WTC11 (cell line): ENCODE measurements around the gene ECHDC3. TPM values are rescaled to one million over a fixed set of nuclear protein-coding genes. Genes with fewer than 3 reads are reported as not detected.

Experiments
- ATAC-seq: fragments of 200-7000 bp; cut with Tn5 transposase; 2 replicates; pipeline ENCODE4 v1.10.0; 2021; ENCODE audit warnings: mild to moderate bottlenecking, moderate library complexity
- CTCF ChIA-PET: fragments of 300-600 bp; sonication (Branson Sonifier 250); formaldehyde crosslinking; loops from one replicate; lab custom pipeline; 2021; ENCODE audit warnings: antibody characterized with exemption; lab: Charles Lee
- POLR2A ChIA-PET: fragments of 350-600 bp; sonication (Branson Sonifier 250); formaldehyde crosslinking; loops from one replicate; lab custom pipeline; 2021; ENCODE audit warnings: antibody characterized with exemption; lab: Charles Lee
- DNase-seq: peaks from one replicate; pipeline ENCODE4 v3.0.0; 2021; ENCODE audit warnings: low spot score
- H3K27ac Mint-ChIP-seq: 2 replicates; pipeline ENCODE4 v1.8.0; 2021; ENCODE audit warnings: mixed read lengths
- H3K27me3 Mint-ChIP-seq: 2 replicates; pipeline ENCODE4 v1.8.0; 2021; ENCODE audit warnings: low read depth, mild to moderate bottlenecking, moderate library complexity, mixed read lengths
- H3K36me3 Mint-ChIP-seq: 2 replicates; pipeline ENCODE4 v1.8.0; 2021; ENCODE audit warnings: mixed read lengths
- H3K4me1 Mint-ChIP-seq: 2 replicates; pipeline ENCODE4 v1.8.0; 2022; ENCODE audit warnings: mixed read lengths
- H3K4me3 Mint-ChIP-seq: 2 replicates; pipeline ENCODE4 v1.8.0; 2021; ENCODE audit warnings: mild to moderate bottlenecking, moderate library complexity, mixed read lengths
- H3K9me3 Mint-ChIP-seq: 2 replicates; pipeline ENCODE4 v1.8.0; 2021; ENCODE audit warnings: mixed read lengths
- CREB1 ChIP-seq: sonication (generic); formaldehyde crosslinking; IDR thresholded peaks from 2 replicates; pipeline ENCODE4 v1.8.0; 2023; ENCODE audit warnings: mild to moderate bottlenecking, missing genetic modification reagents
- FOXP1 ChIP-seq: sonication (generic); formaldehyde crosslinking; IDR thresholded peaks from 2 replicates; pipeline ENCODE4 v1.8.0; 2022; ENCODE audit warnings: missing genetic modification reagents, mild to moderate bottlenecking, moderate library complexity, borderline replicate concordance
- KAT7 ChIP-seq: sonication (generic); formaldehyde crosslinking; IDR thresholded peaks from 2 replicates; pipeline ENCODE4 v1.8.1; 2023; ENCODE audit warnings: missing genetic modification reagents, mild to moderate bottlenecking, borderline replicate concordance
- NFATC4 ChIP-seq: fragments of 250-450 bp; sonication (Bioruptor Pico); IDR thresholded peaks from 2 replicates; pipeline ENCODE4 v1.9.0; 2021; ENCODE audit warnings: mild to moderate bottlenecking
- TCF7 ChIP-seq: sonication (generic); formaldehyde crosslinking; IDR thresholded peaks from 2 replicates; pipeline ENCODE4 v1.8.0; 2022; ENCODE audit warnings: mild to moderate bottlenecking, low read depth, missing genetic modification reagents, moderate library complexity
- ZBTB21 ChIP-seq: sonication (generic); formaldehyde crosslinking; IDR thresholded peaks from 2 replicates; pipeline ENCODE4 v1.8.1; 2023; ENCODE audit warnings: mild to moderate bottlenecking, missing genetic modification reagents, borderline replicate concordance
- ZNF138 ChIP-seq: sonication (generic); formaldehyde crosslinking; conservative IDR thresholded peaks from 2 replicates; pipeline ENCODE4 v1.8.1; 2022; ENCODE audit warnings: mild to moderate bottlenecking, moderate library complexity, missing genetic modification reagents
- ZNF219 ChIP-seq: sonication (generic); formaldehyde crosslinking; IDR thresholded peaks from 2 replicates; pipeline ENCODE4 v1.8.0; 2023; ENCODE audit warnings: missing genetic modification reagents, mild to moderate bottlenecking, borderline replicate concordance
- ZNF232 ChIP-seq: sonication (generic); formaldehyde crosslinking; IDR thresholded peaks from 2 replicates; pipeline ENCODE4 v1.8.0; 2022; ENCODE audit warnings: mild to moderate bottlenecking, missing genetic modification reagents
- ZNF317 ChIP-seq: sonication (generic); formaldehyde crosslinking; IDR thresholded peaks from 2 replicates; pipeline ENCODE4 v1.8.1; 2023; ENCODE audit warnings: low read depth, mild to moderate bottlenecking, moderate library complexity, missing genetic modification reagents, borderline replicate concordance
- ZNF416 ChIP-seq: fragments of 250-450 bp; sonication (Bioruptor Pico); IDR thresholded peaks from 2 replicates; pipeline ENCODE4 v1.9.0; 2021; ENCODE audit warnings: mild to moderate bottlenecking, inconsistent platforms
- total RNA-seq: library from RNA; stranded (reverse); gene quantifications from 3 replicates; pipeline ENCODE4 v1.2.3, GENCODE V29; 2021
- TF ChIP-seq, protein P1 (sequence below): sonication (generic); formaldehyde crosslinking; IDR thresholded peaks from 2 replicates; pipeline ENCODE4 v1.8.0; 2023; ENCODE audit warnings: missing genetic modification reagents, mild to moderate bottlenecking, borderline replicate concordance
- TF ChIP-seq, protein P2 (sequence below): sonication (generic); formaldehyde crosslinking; IDR thresholded peaks from 2 replicates; pipeline ENCODE4 v1.8.1; 2023; ENCODE audit warnings: mild to moderate bottlenecking, missing genetic modification reagents
- TF ChIP-seq, protein P3 (sequence below): sonication (generic); formaldehyde crosslinking; IDR thresholded peaks from 2 replicates; pipeline ENCODE4 v1.8.0; 2023; ENCODE audit warnings: mild to moderate bottlenecking, missing genetic modification reagents

Gene ECHDC3
- total RNA-seq, 1 experiment from 2014 or later, result 17.1 TPM

DNA sequence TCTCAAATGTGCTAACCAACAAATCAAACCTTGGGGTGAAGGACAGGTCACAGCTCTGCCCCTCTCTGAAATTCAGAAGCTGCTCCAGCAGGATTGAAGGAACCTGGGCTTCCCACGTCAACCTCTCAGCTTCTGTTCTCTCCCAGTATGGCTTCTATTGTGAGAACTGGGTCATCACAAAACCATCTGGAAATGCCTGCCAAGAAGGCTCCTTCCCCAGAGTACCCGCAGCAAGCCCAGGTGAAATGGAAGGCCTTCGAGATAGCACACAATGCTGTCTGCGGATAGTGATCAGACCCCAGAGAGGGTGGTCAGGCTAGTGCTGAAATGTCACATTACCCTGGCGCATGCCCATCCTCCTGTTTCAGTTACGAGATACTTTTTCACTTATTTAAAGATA, 64.5 kb downstream of the ECHDC3 start (continued):
- TF ChIP-seq, protein P1, sequence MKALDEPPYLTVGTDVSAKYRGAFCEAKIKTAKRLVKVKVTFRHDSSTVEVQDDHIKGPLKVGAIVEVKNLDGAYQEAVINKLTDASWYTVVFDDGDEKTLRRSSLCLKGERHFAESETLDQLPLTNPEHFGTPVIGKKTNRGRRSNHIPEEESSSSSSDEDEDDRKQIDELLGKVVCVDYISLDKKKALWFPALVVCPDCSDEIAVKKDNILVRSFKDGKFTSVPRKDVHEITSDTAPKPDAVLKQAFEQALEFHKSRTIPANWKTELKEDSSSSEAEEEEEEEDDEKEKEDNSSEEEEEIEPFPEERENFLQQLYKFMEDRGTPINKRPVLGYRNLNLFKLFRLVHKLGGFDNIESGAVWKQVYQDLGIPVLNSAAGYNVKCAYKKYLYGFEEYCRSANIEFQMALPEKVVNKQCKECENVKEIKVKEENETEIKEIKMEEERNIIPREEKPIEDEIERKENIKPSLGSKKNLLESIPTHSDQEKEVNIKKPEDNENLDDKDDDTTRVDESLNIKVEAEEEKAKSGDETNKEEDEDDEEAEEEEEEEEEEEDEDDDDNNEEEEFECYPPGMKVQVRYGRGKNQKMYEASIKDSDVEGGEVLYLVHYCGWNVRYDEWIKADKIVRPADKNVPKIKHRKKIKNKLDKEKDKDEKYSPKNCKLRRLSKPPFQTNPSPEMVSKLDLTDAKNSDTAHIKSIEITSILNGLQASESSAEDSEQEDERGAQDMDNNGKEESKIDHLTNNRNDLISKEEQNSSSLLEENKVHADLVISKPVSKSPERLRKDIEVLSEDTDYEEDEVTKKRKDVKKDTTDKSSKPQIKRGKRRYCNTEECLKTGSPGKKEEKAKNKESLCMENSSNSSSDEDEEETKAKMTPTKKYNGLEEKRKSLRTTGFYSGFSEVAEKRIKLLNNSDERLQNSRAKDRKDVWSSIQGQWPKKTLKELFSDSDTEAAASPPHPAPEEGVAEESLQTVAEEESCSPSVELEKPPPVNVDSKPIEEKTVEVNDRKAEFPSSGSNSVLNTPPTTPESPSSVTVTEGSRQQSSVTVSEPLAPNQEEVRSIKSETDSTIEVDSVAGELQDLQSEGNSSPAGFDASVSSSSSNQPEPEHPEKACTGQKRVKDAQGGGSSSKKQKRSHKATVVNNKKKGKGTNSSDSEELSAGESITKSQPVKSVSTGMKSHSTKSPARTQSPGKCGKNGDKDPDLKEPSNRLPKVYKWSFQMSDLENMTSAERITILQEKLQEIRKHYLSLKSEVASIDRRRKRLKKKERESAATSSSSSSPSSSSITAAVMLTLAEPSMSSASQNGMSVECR, result no peak
- TF ChIP-seq, all 79 proteins: peak for 0

DNA sequence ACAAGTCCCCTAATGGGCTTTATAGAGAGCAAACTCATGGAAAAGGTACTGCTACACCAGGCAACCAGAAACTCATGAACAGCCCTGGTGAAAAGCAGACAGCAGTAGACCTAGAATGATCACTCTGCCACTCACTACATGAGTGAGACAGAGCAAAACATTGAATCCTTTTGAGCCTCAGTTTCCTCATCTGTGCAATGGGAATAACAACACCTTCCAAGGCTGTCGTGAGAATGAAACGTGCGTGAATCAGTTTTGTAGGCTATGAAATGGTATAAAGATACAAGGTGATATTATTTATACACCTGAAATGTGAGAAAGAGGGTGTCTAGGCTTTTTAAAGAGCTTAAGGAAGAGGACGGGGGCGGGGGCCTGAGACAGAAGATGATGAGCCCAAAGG, 66.6 kb downstream of the ECHDC3 start:
- no peaks in the 10 kb centered on the region for H3K36me3 Mint-ChIP-seq
- TF ChIP-seq ZNF219 (CRISPR knock-in tag) (no peak), KAT7 (CRISPR knock-in tag) (no peak), ZNF232 (no peak), ZNF416 (CRISPR knock-in tag) (no peak), NFATC4 (no peak), ZNF317 (no peak), FOXP1 (CRISPR knock-in tag) (no peak), ZBTB21 (CRISPR knock-in tag) (no peak), TCF7 (CRISPR knock-in tag) (no peak), CREB1 (CRISPR knock-in tag) (no peak), ZNF138 (no peak)
- TF ChIP-seq, protein P2, sequence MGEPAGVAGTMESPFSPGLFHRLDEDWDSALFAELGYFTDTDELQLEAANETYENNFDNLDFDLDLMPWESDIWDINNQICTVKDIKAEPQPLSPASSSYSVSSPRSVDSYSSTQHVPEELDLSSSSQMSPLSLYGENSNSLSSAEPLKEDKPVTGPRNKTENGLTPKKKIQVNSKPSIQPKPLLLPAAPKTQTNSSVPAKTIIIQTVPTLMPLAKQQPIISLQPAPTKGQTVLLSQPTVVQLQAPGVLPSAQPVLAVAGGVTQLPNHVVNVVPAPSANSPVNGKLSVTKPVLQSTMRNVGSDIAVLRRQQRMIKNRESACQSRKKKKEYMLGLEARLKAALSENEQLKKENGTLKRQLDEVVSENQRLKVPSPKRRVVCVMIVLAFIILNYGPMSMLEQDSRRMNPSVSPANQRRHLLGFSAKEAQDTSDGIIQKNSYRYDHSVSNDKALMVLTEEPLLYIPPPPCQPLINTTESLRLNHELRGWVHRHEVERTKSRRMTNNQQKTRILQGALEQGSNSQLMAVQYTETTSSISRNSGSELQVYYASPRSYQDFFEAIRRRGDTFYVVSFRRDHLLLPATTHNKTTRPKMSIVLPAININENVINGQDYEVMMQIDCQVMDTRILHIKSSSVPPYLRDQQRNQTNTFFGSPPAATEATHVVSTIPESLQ (CRISPR knock-in tag), result no peak
- TF ChIP-seq, protein P3, sequence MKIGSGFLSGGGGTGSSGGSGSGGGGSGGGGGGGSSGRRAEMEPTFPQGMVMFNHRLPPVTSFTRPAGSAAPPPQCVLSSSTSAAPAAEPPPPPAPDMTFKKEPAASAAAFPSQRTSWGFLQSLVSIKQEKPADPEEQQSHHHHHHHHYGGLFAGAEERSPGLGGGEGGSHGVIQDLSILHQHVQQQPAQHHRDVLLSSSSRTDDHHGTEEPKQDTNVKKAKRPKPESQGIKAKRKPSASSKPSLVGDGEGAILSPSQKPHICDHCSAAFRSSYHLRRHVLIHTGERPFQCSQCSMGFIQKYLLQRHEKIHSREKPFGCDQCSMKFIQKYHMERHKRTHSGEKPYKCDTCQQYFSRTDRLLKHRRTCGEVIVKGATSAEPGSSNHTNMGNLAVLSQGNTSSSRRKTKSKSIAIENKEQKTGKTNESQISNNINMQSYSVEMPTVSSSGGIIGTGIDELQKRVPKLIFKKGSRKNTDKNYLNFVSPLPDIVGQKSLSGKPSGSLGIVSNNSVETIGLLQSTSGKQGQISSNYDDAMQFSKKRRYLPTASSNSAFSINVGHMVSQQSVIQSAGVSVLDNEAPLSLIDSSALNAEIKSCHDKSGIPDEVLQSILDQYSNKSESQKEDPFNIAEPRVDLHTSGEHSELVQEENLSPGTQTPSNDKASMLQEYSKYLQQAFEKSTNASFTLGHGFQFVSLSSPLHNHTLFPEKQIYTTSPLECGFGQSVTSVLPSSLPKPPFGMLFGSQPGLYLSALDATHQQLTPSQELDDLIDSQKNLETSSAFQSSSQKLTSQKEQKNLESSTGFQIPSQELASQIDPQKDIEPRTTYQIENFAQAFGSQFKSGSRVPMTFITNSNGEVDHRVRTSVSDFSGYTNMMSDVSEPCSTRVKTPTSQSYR (CRISPR knock-in tag), result no peak
- TF ChIP-seq, protein P1, result no peak
- TF ChIP-seq, all 79 proteins: peak for 0

More for the DNA sequence above, 66.6 kb downstream of the ECHDC3 start:
- ChIA-PET CTCF (interaction anchor here (0.5 kb wide), 1 partner anchor 34 kb away, joined by 3 read pairs; no protein-coding TSS in a partner anchor), POLR2A (no interaction called here)
- H3K9me3 Mint-ChIP-seq, result no peaks in the 10 kb centered on the region
- H3K27me3 Mint-ChIP-seq, result no peaks in the 10 kb centered on the region
- DNase-seq, result no peak
- no peak for ATAC-seq
- peaks cover 8% of the 10 kb centered on the region for H3K4me1 Mint-ChIP-seq
- no peak overlapping the region for H3K4me3 Mint-ChIP-seq
- H3K27ac Mint-ChIP-seq, result no peak overlapping the region
